NCI-H446 (cell line): Measurements from ENCODE around the gene CHM.

Source experiments
- DNase-seq, 2 experiments: peaks; one replicate each; lab custom pipeline; 2025; lab: John Stamatoyannopoulos, UW

The CHM gene

DNA sequence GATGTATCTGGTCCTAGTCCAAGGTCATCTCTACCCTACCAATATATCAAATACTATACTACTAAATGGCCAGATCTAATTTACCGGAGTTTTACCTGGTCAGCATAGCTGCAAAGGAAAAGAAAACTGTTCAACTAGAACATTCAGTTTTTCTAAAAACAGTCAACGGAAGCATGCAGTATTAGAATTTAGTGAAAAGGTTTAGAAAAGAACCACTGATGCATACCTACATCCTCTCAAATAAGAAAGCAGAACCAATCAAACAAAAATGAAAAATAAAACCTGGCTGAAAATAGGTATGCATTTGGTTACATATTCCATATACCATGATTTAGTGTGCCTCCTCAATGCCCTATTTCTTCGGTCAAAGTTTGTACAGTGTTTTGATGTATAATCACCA lies 140.0 kb downstream of the CHM start:
- no peak for DNase-seq

- no peak for DNase-seq
These were observed 141.0 kb downstream of the CHM start for GRCh38 chrX:85906399-85906798.

GRCh38 chrX:85905851-85906250 lies 141.5 kb downstream of the CHM start:
- no peak for DNase-seq

GRCh38 chrX:85903692-85904471 lies 143.5 kb downstream of the CHM start:
- no peak for DNase-seq

- DNase-seq = no peak
These were observed 149.8 kb downstream of the CHM start for GRCh38 chrX:85897362-85898126.

DNA sequence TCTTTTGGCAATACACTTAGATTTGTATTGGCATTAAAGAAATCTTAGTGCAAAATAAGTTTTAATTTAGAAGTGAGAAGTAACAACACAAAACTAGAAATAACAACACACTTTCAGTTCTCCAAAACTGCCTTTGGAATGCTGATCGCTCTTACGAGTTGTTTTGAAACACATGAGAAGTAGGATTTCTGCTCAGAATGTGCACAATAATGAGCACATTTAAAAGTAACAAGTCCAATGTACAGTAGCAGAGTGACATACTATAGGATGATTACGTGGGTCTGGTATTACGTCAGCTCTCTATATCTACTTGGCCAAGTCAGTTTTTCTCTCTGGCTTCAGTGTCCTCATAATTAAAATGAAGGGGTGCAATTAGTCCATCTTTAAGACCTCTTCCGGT lies 164.8 kb downstream of the CHM start:
- DNase-seq = no peak

DNA sequence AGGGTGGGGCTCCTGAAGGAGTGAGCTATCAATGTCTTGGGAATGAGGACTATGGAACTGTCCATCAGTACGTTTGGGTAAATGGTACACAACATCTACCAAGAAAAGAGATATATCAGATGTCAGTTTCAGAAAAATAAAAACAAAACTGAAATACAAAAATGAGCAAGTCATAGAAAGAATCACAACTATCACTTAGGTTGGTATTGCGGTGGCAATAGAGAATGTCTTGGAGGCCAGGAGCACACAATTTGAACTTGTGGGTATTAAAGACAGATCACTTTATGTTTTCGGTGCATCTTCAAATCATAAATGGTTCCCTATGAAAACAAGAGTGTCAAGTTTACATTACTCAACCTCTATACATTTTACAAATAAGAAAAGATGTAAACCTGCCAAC lies 176.8 kb downstream of the CHM start:
- no peak for DNase-seq

DNA sequence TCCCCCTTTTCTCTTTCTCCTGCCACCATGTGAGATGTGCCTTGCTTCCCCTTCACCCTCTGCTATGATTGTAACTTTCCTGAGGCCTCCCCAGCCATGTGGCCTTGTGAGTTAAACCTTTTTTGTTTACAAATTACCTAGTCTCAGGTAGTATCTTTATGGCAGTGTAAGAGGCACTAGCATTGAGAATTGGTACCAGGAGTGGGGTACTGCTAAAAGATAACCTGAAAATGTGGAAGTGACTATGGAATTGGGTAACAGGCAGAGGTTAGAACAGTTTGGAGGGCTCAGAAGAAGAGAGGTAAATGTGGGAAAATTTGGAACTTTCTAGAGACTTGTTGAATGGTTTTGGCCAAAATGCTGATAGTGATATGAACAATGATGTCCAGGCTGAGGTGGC lies 182.0 kb downstream of the CHM start:
- DNase-seq = no peak

DNA sequence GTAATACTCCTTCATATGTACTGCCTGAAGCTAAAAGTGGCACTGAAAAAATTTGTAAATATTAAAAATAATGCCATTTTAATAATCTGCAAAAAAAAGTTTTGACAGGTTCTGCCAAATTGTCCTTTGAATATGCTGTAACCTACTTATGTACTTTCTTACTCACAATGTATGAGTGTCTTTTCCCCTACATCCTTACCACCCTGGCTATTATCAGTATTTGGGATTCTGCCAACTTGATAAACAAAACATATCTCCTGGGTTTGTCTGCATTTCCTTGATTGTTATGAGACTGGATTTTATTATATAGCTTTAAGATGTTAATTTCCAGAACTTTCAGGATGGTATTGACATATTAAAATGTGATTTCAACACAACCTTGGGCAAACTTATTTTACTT lies 187.9 kb downstream of the CHM start:
- DNase-seq = no peak

- DNase-seq = no peak
These were observed 195.9 kb downstream of the CHM start for GRCh38 chrX:85851418-85851817.

DNA sequence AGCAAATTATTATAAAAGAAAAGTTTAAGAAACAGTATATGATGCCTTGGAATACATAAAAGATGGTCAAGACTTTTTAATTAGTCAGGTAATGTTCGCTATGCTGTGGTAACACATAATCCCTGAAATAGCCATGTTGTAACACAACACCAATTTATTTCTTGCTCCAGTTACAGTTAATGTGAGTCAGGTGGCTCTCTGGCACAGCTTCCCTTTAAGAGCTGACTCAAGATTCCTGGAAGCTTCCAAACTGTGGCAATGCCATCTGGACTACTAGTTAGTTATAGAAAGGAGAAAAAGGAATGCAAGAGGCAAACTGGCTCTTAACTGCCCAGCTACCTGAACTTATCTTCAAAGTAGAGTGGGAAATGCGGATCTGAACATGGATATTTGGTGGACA lies 210.5 kb downstream of the CHM start:
- DNase-seq = peak; percentile 43 to 80

- DNase-seq = no peak
These were observed 218.6 kb downstream of the CHM start for GRCh38 chrX:85828771-85829170.

DNA sequence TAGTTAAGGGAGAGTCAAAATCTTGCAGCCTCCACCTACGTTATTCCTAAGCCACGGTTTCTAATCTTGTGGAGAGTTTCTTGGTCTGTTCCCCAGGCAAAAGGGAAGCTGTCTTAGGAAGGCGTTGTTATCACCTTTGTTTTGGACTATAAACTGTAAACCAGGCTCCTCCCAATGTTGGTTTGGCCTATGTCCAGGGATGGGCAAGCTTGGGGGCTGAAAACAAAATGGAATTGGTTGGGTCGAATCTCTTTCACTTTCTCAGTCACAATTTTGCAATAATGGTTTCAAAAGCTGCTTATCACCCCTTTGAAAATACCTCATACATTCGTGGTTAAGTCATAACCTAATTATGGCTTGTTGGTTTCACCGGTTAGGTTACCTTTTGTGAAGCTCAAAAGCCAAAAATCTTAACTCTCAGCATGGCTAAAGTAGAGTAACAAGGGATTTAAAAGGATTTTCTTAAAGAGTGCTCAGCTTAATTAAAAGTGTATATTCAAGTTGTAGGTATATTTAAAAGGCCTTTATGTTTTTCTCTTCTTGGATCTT lies 232.1 kb downstream of the CHM start:
- no peak for DNase-seq
